WTC11 (cell line): ENCODE measurements around the gene TRIM44. TPM values are rescaled to one million over a fixed set of nuclear protein-coding genes. Genes with fewer than 3 reads are reported as not detected.

Source experiments
- ATAC-seq: fragments of 200-7000 bp; cut with Tn5 transposase; 2 replicates; pipeline ENCODE4 v1.10.0; 2021; ENCODE audit warnings: mild to moderate bottlenecking, moderate library complexity
- CTCF ChIA-PET: fragments of 300-600 bp; sonication (Branson Sonifier 250); formaldehyde crosslinking; loops from one replicate; lab custom pipeline; 2021; ENCODE audit warnings: antibody characterized with exemption; lab: Charles Lee
- POLR2A ChIA-PET: fragments of 350-600 bp; sonication (Branson Sonifier 250); formaldehyde crosslinking; loops from one replicate; lab custom pipeline; 2021; ENCODE audit warnings: antibody characterized with exemption; lab: Charles Lee
- DNase-seq: peaks from one replicate; pipeline ENCODE4 v3.0.0; 2021; ENCODE audit warnings: low spot score
- H3K27ac Mint-ChIP-seq: 2 replicates; pipeline ENCODE4 v1.8.0; 2021; ENCODE audit warnings: mixed read lengths
- H3K27me3 Mint-ChIP-seq: 2 replicates; pipeline ENCODE4 v1.8.0; 2021; ENCODE audit warnings: low read depth, mild to moderate bottlenecking, moderate library complexity, mixed read lengths
- H3K36me3 Mint-ChIP-seq: 2 replicates; pipeline ENCODE4 v1.8.0; 2021; ENCODE audit warnings: mixed read lengths
- H3K4me1 Mint-ChIP-seq: 2 replicates; pipeline ENCODE4 v1.8.0; 2022; ENCODE audit warnings: mixed read lengths
- H3K4me3 Mint-ChIP-seq: 2 replicates; pipeline ENCODE4 v1.8.0; 2021; ENCODE audit warnings: mild to moderate bottlenecking, moderate library complexity, mixed read lengths
- H3K9me3 Mint-ChIP-seq: 2 replicates; pipeline ENCODE4 v1.8.0; 2021; ENCODE audit warnings: mixed read lengths
- ATF2 ChIP-seq: sonication (generic); formaldehyde crosslinking; IDR thresholded peaks from 2 replicates; pipeline ENCODE4 v1.8.1; 2022; ENCODE audit warnings: low read depth, missing genetic modification reagents, borderline replicate concordance
- ATF3 ChIP-seq: sonication (generic); formaldehyde crosslinking; conservative IDR thresholded peaks from 2 replicates; pipeline ENCODE4 v1.8.1; 2022; ENCODE audit warnings: mild to moderate bottlenecking, missing genetic modification reagents
- ATF6 ChIP-seq: sonication (generic); formaldehyde crosslinking; IDR thresholded peaks from 2 replicates; pipeline ENCODE4 v1.8.1; 2023; ENCODE audit warnings: mild to moderate bottlenecking, missing genetic modification reagents
- E2F1 ChIP-seq: sonication (generic); formaldehyde crosslinking; IDR thresholded peaks from 2 replicates; pipeline ENCODE4 v1.8.0; 2022; ENCODE audit warnings: mild to moderate bottlenecking, missing genetic modification reagents
- FOXP1 ChIP-seq: sonication (generic); formaldehyde crosslinking; IDR thresholded peaks from 2 replicates; pipeline ENCODE4 v1.8.0; 2022; ENCODE audit warnings: missing genetic modification reagents, mild to moderate bottlenecking, moderate library complexity, borderline replicate concordance
- MYBL2 ChIP-seq: sonication (generic); formaldehyde crosslinking; IDR thresholded peaks from 2 replicates; pipeline ENCODE4 v1.8.1; 2023; ENCODE audit warnings: mild to moderate bottlenecking, moderate library complexity, missing genetic modification reagents
- NFATC4 ChIP-seq: fragments of 250-450 bp; sonication (Bioruptor Pico); IDR thresholded peaks from 2 replicates; pipeline ENCODE4 v1.9.0; 2021; ENCODE audit warnings: mild to moderate bottlenecking
- OVOL2 ChIP-seq: fragments of 250-450 bp; sonication (Bioruptor Pico); IDR thresholded peaks from 2 replicates; pipeline ENCODE4 v1.9.0; 2021; ENCODE audit warnings: mild to moderate bottlenecking, borderline replicate concordance
- RELA ChIP-seq: sonication (generic); formaldehyde crosslinking; IDR thresholded peaks from 2 replicates; pipeline ENCODE4 v1.8.1; 2022; ENCODE audit warnings: missing genetic modification reagents, mild to moderate bottlenecking, borderline replicate concordance
- TCF7 ChIP-seq: sonication (generic); formaldehyde crosslinking; IDR thresholded peaks from 2 replicates; pipeline ENCODE4 v1.8.0; 2022; ENCODE audit warnings: mild to moderate bottlenecking, low read depth, missing genetic modification reagents, moderate library complexity
- total RNA-seq: library from RNA; stranded (reverse); gene quantifications from 3 replicates; pipeline ENCODE4 v1.2.3, GENCODE V29; 2021
- TF ChIP-seq, protein P1 (sequence below): sonication (generic); formaldehyde crosslinking; IDR thresholded peaks from 2 replicates; pipeline ENCODE4 v1.8.0; 2023; ENCODE audit warnings: missing genetic modification reagents, mild to moderate bottlenecking, borderline replicate concordance
- TF ChIP-seq, protein P2 (sequence below): fragments of 250-450 bp; sonication (Bioruptor Pico); IDR thresholded peaks from 2 replicates; pipeline ENCODE4 v1.9.0; 2021; ENCODE audit warnings: mild to moderate bottlenecking

TRIM44 gene
- total RNA-seq, 1 experiment from 2014 or later, result 27.4 TPM

GRCh38 chr11:35639591-35640179, 22.9 kb upstream of the TRIM44 start (continued):
- no peak for TF ChIP-seq ATF3 (CRISPR knock-in tag)

DNA sequence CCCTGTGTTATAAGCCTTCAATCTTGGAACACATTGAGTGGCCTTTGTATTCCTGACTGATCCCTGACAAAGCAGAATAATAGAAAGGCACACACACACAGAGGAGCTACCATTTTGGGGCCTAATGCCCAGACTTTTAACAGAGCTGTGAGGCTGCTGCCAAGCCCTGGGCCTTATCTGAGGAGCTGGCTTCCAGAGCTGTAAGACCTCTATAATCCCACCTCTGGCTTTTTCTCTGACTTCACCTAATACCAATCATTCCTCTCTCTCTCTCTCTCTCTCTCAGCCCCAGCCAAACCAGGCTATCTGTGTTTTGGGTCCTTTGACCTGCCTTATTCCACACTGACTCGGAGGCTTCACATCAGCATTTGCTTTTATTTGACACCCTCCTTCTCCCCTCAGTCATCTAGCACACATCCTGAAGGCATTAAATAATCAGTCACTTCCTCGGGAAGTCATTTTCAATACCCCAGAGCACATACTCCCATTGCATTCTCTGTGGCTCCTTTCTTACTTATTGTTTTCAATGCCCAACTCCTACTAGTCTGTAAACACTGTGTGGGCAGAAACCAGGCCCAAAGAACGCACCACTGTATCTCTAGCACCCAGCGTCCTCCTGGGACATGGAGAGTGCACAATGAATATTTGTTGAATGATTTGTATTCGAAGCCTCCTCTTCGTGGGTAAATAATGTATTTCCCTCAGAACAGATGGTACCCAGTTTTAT, 21.2 kb upstream of the TRIM44 start:
- no peak overlapping the region for H3K4me3 Mint-ChIP-seq
- DNase-seq (no peak), ATAC-seq (no peak)
- peaks cover 12% of the 10 kb centered on the region for H3K4me1 Mint-ChIP-seq
- peaks cover 10% of the 10 kb centered on the region; the same call in 1 of the 2 replicates for H3K27me3 Mint-ChIP-seq
- ChIA-PET CTCF (interaction anchor here (1.0 kb wide), 1 partner anchor 181 kb away, joined by 5 read pairs; no protein-coding TSS in a partner anchor), POLR2A (no interaction called here)
- H3K9me3 Mint-ChIP-seq, result no peaks in the 10 kb centered on the region
- no peak overlapping the region for H3K27ac Mint-ChIP-seq
- no peak for TF ChIP-seq NFATC4 (CRISPR knock-in tag)
- H3K36me3 Mint-ChIP-seq, result no peaks in the 10 kb centered on the region

DNA sequence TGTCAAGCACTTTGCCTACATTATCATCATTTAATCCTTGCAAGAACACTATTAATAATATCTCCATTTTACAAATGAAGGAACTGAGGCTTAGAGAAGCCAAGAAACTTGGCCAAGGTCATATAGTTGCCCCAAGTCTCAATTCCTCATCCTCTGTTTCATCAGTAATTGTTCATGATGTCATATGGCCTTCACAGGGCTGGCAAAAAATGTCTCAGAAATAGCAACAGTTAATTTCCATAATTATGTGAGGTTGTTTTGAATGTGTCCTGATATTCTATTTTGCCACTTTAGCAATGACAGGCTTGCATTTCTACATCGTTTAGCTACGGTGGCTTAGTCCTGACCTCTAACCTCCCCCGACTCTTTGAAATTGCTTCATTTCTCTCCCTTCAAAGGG, 20.6 kb upstream of the TRIM44 start:
- TF ChIP-seq, protein P1, sequence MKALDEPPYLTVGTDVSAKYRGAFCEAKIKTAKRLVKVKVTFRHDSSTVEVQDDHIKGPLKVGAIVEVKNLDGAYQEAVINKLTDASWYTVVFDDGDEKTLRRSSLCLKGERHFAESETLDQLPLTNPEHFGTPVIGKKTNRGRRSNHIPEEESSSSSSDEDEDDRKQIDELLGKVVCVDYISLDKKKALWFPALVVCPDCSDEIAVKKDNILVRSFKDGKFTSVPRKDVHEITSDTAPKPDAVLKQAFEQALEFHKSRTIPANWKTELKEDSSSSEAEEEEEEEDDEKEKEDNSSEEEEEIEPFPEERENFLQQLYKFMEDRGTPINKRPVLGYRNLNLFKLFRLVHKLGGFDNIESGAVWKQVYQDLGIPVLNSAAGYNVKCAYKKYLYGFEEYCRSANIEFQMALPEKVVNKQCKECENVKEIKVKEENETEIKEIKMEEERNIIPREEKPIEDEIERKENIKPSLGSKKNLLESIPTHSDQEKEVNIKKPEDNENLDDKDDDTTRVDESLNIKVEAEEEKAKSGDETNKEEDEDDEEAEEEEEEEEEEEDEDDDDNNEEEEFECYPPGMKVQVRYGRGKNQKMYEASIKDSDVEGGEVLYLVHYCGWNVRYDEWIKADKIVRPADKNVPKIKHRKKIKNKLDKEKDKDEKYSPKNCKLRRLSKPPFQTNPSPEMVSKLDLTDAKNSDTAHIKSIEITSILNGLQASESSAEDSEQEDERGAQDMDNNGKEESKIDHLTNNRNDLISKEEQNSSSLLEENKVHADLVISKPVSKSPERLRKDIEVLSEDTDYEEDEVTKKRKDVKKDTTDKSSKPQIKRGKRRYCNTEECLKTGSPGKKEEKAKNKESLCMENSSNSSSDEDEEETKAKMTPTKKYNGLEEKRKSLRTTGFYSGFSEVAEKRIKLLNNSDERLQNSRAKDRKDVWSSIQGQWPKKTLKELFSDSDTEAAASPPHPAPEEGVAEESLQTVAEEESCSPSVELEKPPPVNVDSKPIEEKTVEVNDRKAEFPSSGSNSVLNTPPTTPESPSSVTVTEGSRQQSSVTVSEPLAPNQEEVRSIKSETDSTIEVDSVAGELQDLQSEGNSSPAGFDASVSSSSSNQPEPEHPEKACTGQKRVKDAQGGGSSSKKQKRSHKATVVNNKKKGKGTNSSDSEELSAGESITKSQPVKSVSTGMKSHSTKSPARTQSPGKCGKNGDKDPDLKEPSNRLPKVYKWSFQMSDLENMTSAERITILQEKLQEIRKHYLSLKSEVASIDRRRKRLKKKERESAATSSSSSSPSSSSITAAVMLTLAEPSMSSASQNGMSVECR (CRISPR knock-in tag), result no peak
- TF ChIP-seq OVOL2 (CRISPR knock-in tag), result no peak
- no peak for TF ChIP-seq E2F1 (CRISPR knock-in tag)
- TF ChIP-seq ATF2 (CRISPR knock-in tag), result no peak
- TF ChIP-seq, protein P2, sequence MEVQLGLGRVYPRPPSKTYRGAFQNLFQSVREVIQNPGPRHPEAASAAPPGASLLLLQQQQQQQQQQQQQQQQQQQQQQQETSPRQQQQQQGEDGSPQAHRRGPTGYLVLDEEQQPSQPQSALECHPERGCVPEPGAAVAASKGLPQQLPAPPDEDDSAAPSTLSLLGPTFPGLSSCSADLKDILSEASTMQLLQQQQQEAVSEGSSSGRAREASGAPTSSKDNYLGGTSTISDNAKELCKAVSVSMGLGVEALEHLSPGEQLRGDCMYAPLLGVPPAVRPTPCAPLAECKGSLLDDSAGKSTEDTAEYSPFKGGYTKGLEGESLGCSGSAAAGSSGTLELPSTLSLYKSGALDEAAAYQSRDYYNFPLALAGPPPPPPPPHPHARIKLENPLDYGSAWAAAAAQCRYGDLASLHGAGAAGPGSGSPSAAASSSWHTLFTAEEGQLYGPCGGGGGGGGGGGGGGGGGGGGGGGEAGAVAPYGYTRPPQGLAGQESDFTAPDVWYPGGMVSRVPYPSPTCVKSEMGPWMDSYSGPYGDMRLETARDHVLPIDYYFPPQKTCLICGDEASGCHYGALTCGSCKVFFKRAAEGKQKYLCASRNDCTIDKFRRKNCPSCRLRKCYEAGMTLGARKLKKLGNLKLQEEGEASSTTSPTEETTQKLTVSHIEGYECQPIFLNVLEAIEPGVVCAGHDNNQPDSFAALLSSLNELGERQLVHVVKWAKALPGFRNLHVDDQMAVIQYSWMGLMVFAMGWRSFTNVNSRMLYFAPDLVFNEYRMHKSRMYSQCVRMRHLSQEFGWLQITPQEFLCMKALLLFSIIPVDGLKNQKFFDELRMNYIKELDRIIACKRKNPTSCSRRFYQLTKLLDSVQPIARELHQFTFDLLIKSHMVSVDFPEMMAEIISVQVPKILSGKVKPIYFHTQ (CRISPR knock-in tag), result no peak
- TF ChIP-seq RELA (CRISPR knock-in tag), result no peak
- no peak for TF ChIP-seq MYBL2 (CRISPR knock-in tag)
- no peak for TF ChIP-seq TCF7 (CRISPR knock-in tag)
- no peak for TF ChIP-seq FOXP1
- TF ChIP-seq ATF6 (CRISPR knock-in tag), result no peak
- no peaks in the 10 kb centered on the region for H3K9me3 Mint-ChIP-seq
- ChIA-PET POLR2A (no interaction called here), CTCF (no interaction called here)
- H3K36me3 Mint-ChIP-seq, result no peaks in the 10 kb centered on the region
- no peak overlapping the region for H3K27ac Mint-ChIP-seq
- peaks cover 11% of the 10 kb centered on the region for H3K27me3 Mint-ChIP-seq
- H3K4me3 Mint-ChIP-seq, result no peak overlapping the region
- H3K4me1 Mint-ChIP-seq, result peaks cover 12% of the 10 kb centered on the region
- DNase-seq (no peak), ATAC-seq (no peak)
